Colonic mucosa (tissue), 4 donors: ENCODE results near the gene STK32C. TPM values are rescaled to one million over a fixed set of nuclear protein-coding genes. Genes with fewer than 3 reads are reported as not detected.
A peak's percentile ranks its signal among the peaks of the same experiment; 100 is the strongest.

Experiments used
- DNase-seq: peaks from one replicate; pipeline ENCODE4 v3.0.0-alpha.2; 2020
- H3K27ac ChIP-seq: fragments of 200-600 bp; one replicate; pipeline ENCODE4 v1.8.0; 2021
- H3K27me3 ChIP-seq: fragments of 200-600 bp; one replicate; pipeline ENCODE4 v1.8.0; 2021
- H3K36me3 ChIP-seq: fragments of 200-600 bp; one replicate; pipeline ENCODE4 v1.8.0; 2021
- H3K4me1 ChIP-seq: fragments of 200-600 bp; one replicate; pipeline ENCODE4 v1.8.0; 2021; ENCODE audit warnings: mild to moderate bottlenecking
- H3K4me3 ChIP-seq: fragments of 200-600 bp; one replicate; pipeline ENCODE4 v1.8.0; 2021
- H3K9ac ChIP-seq, 2 donors: one replicate each; pipeline ENCODE4 v1.7.0; 2013; ENCODE audit warnings: control low read depth in 2 of 2, low read depth in 2 of 2, low read length in 2 of 2
- H3K9me3 ChIP-seq: fragments of 200-600 bp; one replicate; pipeline ENCODE4 v1.8.0; 2021
- intact Hi-C: fragments of 100-400 bp; cut with DNase I; formaldehyde crosslinking; loops from one replicate; pipeline ENCODE4 v1.14.1; 2022
- total RNA-seq, 2 donors: library from RNA; stranded (reverse); fragmentation: NEBNext Ultra II Directional in 1 of 2; extraction: Animal tissue kit (Norgen Biotek cat#: 25700) in 1 of 2; gene quantifications; one replicate each; pipeline ENCODE4 v1.2.1, GENCODE V29; 2021
- TF ChIP-seq, protein P1 (sequence below): fragments of 200-600 bp; IDR thresholded peaks from one replicate; pipeline ENCODE4 v1.8.0; 2022; ENCODE audit warnings: antibody characterized with exemption, mild to moderate bottlenecking
- donor health status: healthy.
- donor health status: DM: no; HTN: no; CAD: no.
- donor health status: DM: no; HTN: no; CAD: no.

Gene STK32C
- total RNA-seq, 2 donors from 2014 or later, result 9.2 to 14.5 TPM

DNA sequence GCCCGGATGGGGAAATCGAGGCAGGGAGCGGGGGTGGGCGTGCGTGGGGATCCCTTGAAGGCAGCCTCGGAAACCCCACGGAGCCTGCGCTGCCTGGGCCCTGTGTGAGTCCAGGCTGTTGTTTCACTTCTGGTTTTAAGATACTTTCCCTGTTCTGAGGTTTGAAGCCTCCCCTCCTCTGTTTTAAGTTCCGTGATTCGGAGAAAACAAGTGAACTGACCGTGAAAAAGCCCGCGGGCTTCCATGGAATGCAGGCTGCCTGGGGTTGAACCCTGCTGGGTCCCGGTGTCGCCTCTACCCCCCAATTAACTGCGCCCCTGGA lies 24.6 kb upstream of the STK32C start:
- H3K27ac ChIP-seq, result peak overlapping the region; percentile 77
- no peaks in the 10 kb centered on the region for H3K36me3 ChIP-seq
- peak overlapping the region; percentile 65 to 86 for H3K9ac ChIP-seq
- DNase-seq, result no peak
- H3K9me3 ChIP-seq, result no peaks in the 10 kb centered on the region
- peak overlapping the region; percentile 82 for H3K4me3 ChIP-seq
- intact Hi-C loops, result no loop called here
- no peaks in the 10 kb centered on the region for H3K27me3 ChIP-seq
- H3K4me1 ChIP-seq, result peaks cover 4% of the 10 kb centered on the region
- TF ChIP-seq, protein P1, sequence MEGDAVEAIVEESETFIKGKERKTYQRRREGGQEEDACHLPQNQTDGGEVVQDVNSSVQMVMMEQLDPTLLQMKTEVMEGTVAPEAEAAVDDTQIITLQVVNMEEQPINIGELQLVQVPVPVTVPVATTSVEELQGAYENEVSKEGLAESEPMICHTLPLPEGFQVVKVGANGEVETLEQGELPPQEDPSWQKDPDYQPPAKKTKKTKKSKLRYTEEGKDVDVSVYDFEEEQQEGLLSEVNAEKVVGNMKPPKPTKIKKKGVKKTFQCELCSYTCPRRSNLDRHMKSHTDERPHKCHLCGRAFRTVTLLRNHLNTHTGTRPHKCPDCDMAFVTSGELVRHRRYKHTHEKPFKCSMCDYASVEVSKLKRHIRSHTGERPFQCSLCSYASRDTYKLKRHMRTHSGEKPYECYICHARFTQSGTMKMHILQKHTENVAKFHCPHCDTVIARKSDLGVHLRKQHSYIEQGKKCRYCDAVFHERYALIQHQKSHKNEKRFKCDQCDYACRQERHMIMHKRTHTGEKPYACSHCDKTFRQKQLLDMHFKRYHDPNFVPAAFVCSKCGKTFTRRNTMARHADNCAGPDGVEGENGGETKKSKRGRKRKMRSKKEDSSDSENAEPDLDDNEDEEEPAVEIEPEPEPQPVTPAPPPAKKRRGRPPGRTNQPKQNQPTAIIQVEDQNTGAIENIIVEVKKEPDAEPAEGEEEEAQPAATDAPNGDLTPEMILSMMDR, result no peak

DNA sequence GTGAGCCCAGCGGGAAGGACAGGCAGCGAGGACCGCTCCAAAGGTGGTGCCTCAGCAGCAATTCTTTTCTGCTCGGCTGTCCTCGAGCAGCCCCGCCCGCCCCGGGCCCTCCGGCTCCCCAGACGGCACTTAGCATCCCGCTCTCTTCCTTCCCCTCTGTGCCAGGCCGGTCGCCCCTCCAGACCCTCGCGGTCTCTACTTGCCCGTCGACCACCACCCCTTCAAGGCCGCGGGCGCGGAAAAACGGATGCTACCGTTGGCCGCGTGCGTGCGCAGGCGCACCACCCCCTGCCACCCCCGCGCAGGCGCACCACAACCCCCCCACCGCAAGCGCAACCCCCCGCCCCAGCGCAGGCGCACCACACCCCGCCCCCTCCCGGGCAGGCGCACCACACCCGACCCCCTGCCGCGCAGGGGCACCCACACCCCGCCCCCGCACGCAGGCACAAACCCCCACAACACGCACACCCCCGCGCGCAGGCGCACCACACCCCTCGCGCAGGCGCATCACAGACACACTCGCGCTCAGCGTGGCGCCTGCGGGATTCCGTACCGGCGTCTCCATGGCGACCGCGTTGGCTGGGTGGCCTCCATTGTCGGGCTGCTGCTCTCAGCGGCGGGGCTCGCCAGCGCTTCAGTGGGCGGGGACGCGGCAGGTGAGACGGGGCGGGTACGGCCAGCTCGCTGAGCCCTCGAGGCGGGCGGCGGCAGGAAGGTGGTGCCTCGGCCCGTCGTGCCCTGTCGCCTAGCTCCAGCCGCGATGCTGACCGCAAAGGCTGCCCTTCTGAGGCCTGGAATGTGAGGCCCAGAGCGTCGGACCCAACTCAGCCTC lies 24.1 kb upstream of the STK32C start, which contains the start of gene LRRC27:
TSS of gene LRRC27 (plus strand) at position 593 of the 832 bp plus-strand sequence. CDS start 1,332 bp downstream, outside the sequence.
- Histone ChIP-seq H3K27me3 (no peaks in the 10 kb centered on the region), H3K9ac (peak within 1 kb of the TSS; percentile 89 to 94), H3K27ac (peak within 1 kb of the TSS; percentile 77), H3K4me3 (peak within 1 kb of the TSS; percentile 82), H3K36me3 (no peaks in the 10 kb centered on the region), H3K4me1 (peaks cover 4% of the 10 kb centered on the region), H3K9me3 (no peaks in the 10 kb centered on the region)
- peak; percentile 99 for DNase-seq
- TF ChIP-seq, protein P1, result no peak
- intact Hi-C loops, result no loop called here

DNA sequence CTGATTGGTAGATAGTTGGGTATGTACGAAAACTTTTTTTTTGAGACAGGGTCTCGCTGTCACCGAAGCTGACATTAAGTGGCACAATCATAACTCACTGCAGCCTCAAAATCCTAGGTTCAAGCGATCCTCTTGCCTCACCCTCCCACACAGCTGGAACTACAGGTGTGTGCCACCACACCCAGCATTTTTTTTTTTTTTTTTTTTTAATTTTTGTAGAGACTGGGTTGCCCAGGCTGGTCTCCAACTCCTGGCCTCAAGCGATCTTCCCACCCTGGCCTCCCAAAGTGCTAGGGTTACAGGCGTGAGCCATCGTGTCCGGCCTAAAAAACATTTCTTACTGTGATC lies 22.7 kb upstream of the STK32C start:
- peak overlapping the region; percentile 82 for H3K4me3 ChIP-seq
- H3K9me3 ChIP-seq, result no peaks in the 10 kb centered on the region
- no peaks in the 10 kb centered on the region for H3K36me3 ChIP-seq
- intact Hi-C loops, result no loop called here
- no peaks in the 10 kb centered on the region for H3K27me3 ChIP-seq
- DNase-seq, result no peak
- peak overlapping the region; percentile 8 for H3K27ac ChIP-seq
- H3K9ac ChIP-seq, result no peak overlapping the region
- TF ChIP-seq, protein P1, result no peak
- H3K4me1 ChIP-seq, result peaks cover 4% of the 10 kb centered on the region

DNA sequence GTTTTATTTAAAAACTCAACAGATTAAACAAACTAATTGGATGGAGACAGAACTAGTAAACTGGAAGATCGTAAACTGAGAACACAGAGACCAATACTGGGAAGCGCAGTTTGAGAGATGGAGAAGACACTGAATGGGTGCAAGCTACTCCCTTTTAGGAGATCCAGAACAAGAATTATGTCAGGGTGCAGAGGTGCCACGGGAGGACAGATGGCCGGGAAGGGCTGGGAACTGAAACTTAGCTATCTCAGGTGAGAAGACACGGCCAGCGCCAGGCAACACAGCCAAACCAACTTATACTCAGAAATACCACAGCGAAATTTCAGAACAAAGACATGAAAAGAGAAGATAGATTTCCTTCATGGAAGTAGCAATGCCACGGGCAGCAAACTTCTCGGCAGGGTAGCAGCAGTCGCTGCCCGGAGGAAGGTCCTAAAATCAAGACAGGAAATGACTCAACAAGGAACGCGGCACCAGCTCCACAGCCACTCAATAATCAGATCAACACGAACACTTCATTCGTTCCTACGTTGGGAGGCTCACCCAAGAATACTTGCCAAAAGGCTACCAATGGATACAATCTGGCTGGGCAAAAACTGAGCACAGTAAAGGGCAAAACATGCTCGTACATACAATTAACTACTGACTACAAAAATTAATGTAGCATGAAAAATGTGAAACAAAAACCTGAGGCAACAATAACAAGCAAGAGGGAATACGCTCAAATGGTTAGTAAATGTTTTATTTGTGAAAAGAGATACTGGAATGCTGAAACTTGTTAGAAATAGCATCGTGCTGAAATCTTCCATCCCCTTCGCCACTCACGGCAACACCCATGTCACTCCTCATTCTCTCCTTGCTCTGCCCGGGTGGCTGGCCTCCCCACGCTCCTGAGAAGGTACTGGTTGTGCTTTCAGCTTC lies 22.1 kb upstream of the STK32C start:
- Histone ChIP-seq H3K36me3 (no peaks in the 10 kb centered on the region), H3K27ac (peak overlapping the region; percentile 8), H3K4me1 (peaks cover 4% of the 10 kb centered on the region), H3K9me3 (no peaks in the 10 kb centered on the region), H3K9ac (peak overlapping the region in 1 of 2 donors; percentile 30), H3K4me3 (no peak overlapping the region), H3K27me3 (no peaks in the 10 kb centered on the region)
- intact Hi-C loops, result no loop called here
- TF ChIP-seq, protein P1, result no peak
- no peak for DNase-seq

DNA sequence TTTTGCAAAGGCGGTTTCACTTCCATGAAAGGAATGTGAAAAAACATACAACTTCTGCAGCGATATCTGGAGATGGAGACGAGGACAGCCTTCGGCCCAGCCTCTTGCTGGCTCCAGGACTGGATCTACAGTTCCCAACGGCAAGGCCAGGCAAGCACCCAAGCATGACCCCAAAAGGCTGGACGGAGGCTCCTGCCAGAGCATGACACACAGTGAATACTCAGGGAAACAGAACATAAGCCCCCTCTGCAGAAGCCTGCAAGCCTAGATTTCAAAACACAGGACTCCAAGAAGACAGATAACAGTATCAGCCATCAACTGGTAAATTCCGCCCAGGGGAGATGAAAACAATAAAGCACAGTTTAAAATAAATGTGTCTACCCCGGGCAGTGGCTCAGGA lies 21.0 kb upstream of the STK32C start:
- Histone ChIP-seq H3K9ac (no peak overlapping the region), H3K27me3 (no peaks in the 10 kb centered on the region), H3K36me3 (no peaks in the 10 kb centered on the region), H3K9me3 (no peaks in the 10 kb centered on the region), H3K27ac (no peak overlapping the region), H3K4me3 (no peak overlapping the region), H3K4me1 (peaks cover 4% of the 10 kb centered on the region)
- intact Hi-C loops, result no loop called here
- DNase-seq, result no peak
- TF ChIP-seq, protein P1, result no peak
